Pancreas (tissue), 10 donors: ENCODE results near the gene PRRT1. TPM values are rescaled to one million over a fixed set of nuclear protein-coding genes. Genes with fewer than 3 reads are reported as not detected.
"Not testable (repeated sequence)": the region's sequence is repeated elsewhere in the genome, so short reads cannot be mapped to it uniquely, and the experiment has no call there.

Experiments used
- ATAC-seq, 4 donors: fragments of 200-7000 bp; cut with Tn5 transposase; one replicate each; pipeline versions ENCODE4 v1.8.0 to v1.9.1; 2020; ENCODE audit warnings: mild to moderate bottlenecking in 4 of 4, moderate library complexity in 4 of 4
- DNase-seq, 6 donors: peaks; one replicate each; pipeline ENCODE4 v3.0.0-alpha.2; 2020
- FAIRE-seq: peaks from 2 replicates; lab custom pipeline; 2012; peaks lifted over from hg19 to GRCh38; lab: Jason Lieb, UNC
- H3K27ac ChIP-seq, 4 donors: fragments of 200-600 bp; sonication (generic); 1 replicate in 3 of 4; 2 replicates in 1 of 4; pipeline versions ENCODE4 v1.5.0 to v1.8.0; 2020
- H3K27me3 ChIP-seq, 4 donors: fragments of 200-600 bp; one replicate each; pipeline ENCODE4 v1.8.0; 2021
- H3K36me3 ChIP-seq, 3 donors: fragments of 200-600 bp; sonication (generic) in 1 of 3; one replicate each; pipeline versions ENCODE4 v1.5.0 to v1.8.0; 2020 to 2021
- H3K4me1 ChIP-seq, 3 donors: fragments of 200-600 bp; one replicate each; pipeline ENCODE4 v1.8.0; 2021
- H3K4me3 ChIP-seq, 4 donors: fragments of 200-600 bp; sonication (generic) in 2 of 4; one replicate each; pipeline versions ENCODE4 v1.5.0 to v1.8.0; 2020 to 2021
- H3K9me3 ChIP-seq, 4 donors: fragments of 200-600 bp; one replicate each; pipeline ENCODE4 v1.8.0; 2021
- WGBS, 2 donors: extraction: QIAGEN DNeasy Blood & Tissue Kit; methylation state at CpG; one replicate each; pipeline ENCODE4 v1.1.7; 2013; 5-methylcytosine and 5-hydroxymethylcytosine counted together
- intact Hi-C, 3 donors: fragments of 100-400 bp; cut with DNase I; formaldehyde crosslinking; loops; one replicate each; pipeline versions ENCODE4 v1.11.1 to v1.14.2; 2022
- polyA plus RNA-seq, 2 donors: library from polyadenylated mRNA; stranded (reverse); fragments of 200-250 nt; gene quantifications; one replicate each; pipeline ENCODE4 v1.2.3, GENCODE V29; 2013
- total RNA-seq, 6 donors: library from RNA; stranded (reverse); fragmentation: NEBNext Ultra II Directional in 4 of 6; extraction: Animal tissue kit (Norgen Biotek cat#: 25700) in 4 of 6; gene quantifications; one replicate each; pipeline versions ENCODE4 v1.2.1 to v1.2.4, GENCODE V29; 2021 to 2023
- TF ChIP-seq, protein P1 (sequence below), 4 donors: fragments of 200-600 bp; sonication (generic) in 3 of 4; IDR thresholded peaks; one replicate each; pipeline versions ENCODE4 v1.5.0 to v1.8.0; 2021; ENCODE audit warnings: antibody characterized with exemption in 4 of 4
- donor health status: healthy with polysubstance abuse.
- donor health status: DM: no; HTN: no; CAD: no; lungs with moderate emphysema.
- donor health status: DM: no; HTN: no; CAD: no.
- donor health status: control.
- donor health status: control.
- donor health status: Bipolar disorder and iron deficiency.
- donor health status: DM: yes; HTN: yes; CAD: no.
- donor health status: DM: no; HTN: no; CAD: no.
- donor health status: DM: no; HTN: no; CAD: no.
- donor health status: DM: yes; HTN: yes; CAD: no.

PRRT1 gene
- total and polyA plus RNA-seq, 8 donors: 0.08 to 5.8 (median 0.47) TPM

DNA sequence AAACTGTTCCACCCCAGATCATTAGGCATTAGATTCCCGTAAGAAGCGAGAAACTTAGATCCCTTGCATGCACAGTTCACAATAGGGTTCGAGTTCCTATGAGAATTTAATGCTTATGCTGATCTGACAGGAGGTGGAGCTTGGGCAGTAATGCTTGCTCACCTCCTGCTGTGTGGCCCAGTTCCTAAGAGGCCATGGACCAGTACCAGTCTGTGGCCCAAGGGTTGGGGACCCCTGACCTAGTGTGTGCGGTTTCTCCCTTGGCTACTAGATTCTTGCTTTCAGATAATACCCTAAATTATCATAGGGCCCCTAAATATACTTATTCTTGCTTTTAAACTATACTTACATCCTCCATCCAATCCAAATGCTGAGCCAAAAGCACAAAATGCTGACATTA, 42.6 kb upstream of the PRRT1 start:
- H3K27me3 ChIP-seq: no peaks in the 10 kb centered on the region
- no peak for DNase-seq
- peaks cover 0 to 18% (median 6%) of the 10 kb centered on the region in 3 donors for H3K4me1 ChIP-seq
- no peak for FAIRE-seq
- H3K36me3 ChIP-seq: no peaks in the 10 kb centered on the region
- no peak overlapping the region for H3K4me3 ChIP-seq
- peak overlapping the region in 1 of 4 donors; percentile 85 for H3K27ac ChIP-seq
- ATAC-seq: no peak
- 85 to 91% methylated on average over 4 of the region's 4 CpGs for WGBS, 2 donors
- intact Hi-C loops: no loop called here
- TF ChIP-seq, protein P1, sequence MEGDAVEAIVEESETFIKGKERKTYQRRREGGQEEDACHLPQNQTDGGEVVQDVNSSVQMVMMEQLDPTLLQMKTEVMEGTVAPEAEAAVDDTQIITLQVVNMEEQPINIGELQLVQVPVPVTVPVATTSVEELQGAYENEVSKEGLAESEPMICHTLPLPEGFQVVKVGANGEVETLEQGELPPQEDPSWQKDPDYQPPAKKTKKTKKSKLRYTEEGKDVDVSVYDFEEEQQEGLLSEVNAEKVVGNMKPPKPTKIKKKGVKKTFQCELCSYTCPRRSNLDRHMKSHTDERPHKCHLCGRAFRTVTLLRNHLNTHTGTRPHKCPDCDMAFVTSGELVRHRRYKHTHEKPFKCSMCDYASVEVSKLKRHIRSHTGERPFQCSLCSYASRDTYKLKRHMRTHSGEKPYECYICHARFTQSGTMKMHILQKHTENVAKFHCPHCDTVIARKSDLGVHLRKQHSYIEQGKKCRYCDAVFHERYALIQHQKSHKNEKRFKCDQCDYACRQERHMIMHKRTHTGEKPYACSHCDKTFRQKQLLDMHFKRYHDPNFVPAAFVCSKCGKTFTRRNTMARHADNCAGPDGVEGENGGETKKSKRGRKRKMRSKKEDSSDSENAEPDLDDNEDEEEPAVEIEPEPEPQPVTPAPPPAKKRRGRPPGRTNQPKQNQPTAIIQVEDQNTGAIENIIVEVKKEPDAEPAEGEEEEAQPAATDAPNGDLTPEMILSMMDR (IDR thresholded peaks at IDR 0.05): no peak
- no peaks in the 10 kb centered on the region for H3K9me3 ChIP-seq

DNA sequence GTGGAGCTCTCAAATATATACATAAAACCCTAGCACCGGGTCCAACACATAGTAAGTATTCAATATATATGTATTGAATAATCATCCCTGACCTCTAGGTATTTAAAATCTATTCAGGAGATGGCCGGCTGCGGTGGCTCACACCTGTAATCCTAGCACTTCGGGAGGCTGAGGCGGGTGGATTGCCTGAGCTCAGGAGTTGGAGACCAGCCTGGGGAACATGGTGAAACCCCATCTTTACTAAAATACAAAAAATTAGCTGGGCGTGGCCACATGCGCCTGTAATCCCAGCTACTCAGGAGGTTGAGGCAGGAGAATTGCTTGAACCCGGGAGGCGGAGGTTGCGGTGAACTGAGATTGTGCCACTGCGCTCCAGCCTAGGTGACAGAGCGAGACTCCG, 41.4 kb upstream of the PRRT1 start:
- FAIRE-seq, ATAC-seq, H3K27me3 ChIP-seq, H3K36me3 ChIP-seq, intact Hi-C loops, H3K9me3 ChIP-seq: not testable (repeated sequence)
- H3K27ac ChIP-seq: peak overlapping the region in 2 of 4 donors; percentile 44 to 92
- H3K4me3 ChIP-seq: peak overlapping the region in 1 of 4 donors; percentile 71
- WGBS, 2 donors: 76 to 88% methylated on average over 13 of the region's 13 CpGs
- peak in 1 of 6 donors; percentile 11 for DNase-seq
- peaks cover 0 to 18% (median 6%) of the 10 kb centered on the region in 3 donors for H3K4me1 ChIP-seq

DNA sequence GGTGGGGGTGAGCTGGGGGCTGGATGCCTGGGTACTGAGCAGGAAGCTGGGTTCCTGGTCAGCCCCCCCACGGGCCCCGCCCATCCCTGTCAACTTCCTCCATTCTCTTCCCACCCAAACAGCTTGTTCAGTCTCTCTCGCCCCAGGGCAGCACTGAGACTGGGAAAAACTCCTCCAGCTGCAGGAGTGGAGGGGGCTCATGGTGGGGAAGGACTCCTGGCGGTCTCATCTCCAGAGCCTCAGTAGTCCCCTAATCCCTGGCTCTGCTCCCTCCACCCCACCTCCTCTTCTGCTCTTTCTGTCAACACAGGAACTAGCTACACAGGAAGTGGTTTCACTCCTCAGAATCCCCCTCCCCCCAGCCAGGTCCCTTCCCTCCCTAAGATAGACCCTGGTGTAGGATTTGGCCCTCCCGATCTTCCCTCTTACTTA, 40.9 kb upstream of the PRRT1 start, which contains the start of gene GPSM3:
Gene GPSM3 (minus strand): TSS at position 36 of the 432 bp plus-strand sequence. CDS start 130 bp downstream, outside the sequence.
- ATAC-seq (no peak), DNase-seq (peak in 1 of 6 donors; percentile 54), FAIRE-seq (no peak)
- Histone ChIP-seq H3K36me3 (no peaks in the 10 kb centered on the region), H3K9me3 (no peaks in the 10 kb centered on the region), H3K4me1 (peaks cover 0 to 18% (median 6%) of the 10 kb centered on the region in 3 donors), H3K27me3 (no peaks in the 10 kb centered on the region), H3K4me3 (peak within 1 kb of the TSS in 1 of 4 donors; percentile 71), H3K27ac (peak within 1 kb of the TSS in 2 of 4 donors; percentile 71 to 92)
- TF ChIP-seq, protein P1 (IDR thresholded peaks at IDR 0.05): no peak
- intact Hi-C loops: no loop called here
- 49 to 56% methylated on average over 4 to 5 of the region's 5 CpGs for WGBS, 2 donors

DNA sequence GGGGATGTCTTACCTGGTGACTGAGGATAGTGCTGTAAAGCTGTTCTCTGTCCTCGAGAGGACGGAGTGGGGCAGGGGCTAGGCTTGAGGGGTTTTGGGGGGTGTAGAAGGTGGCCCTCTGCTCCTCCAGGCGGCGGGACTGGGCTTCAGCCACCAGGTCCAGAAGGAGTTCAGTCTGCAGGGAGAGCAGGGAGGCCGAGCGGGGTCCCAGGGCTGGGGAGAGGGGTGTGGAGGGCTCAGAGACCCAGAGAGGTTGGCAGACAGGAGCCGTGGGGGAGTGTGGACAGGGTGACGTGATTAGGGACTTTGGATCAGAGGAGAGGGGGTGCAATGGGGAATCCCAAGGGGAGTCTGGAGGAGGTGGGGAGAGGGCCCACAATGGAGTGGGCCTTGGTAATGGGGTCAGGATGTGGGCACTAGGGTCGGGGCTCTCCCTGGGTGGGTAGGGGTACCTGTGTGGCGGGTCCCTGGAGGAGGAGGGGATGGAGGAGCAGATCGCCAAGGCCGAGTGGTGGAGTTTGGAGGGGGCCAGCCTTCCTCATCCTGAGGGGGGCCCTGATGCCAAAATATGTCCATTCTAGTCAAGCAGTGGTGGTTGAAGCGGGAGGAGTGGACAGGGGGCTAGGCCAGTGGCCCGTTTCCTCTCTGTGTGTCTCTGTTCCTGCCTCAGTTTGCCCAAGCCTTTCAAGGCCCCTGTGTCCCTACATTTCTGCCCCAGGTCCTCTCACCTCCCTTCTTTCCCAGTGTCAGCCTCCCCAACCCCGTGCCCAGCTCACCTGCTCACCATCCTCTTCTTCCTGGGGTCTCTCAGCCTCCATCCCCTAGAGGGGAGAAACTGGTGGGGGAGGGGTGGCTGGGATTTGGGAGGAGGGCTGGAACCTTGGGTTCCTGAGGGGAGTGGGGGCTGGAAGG, 40.2 kb upstream of the PRRT1 start:
- peaks cover 0 to 14% (median 6%) of the 10 kb centered on the region in 3 donors for H3K4me1 ChIP-seq
- no peak for FAIRE-seq
- peak in 3 of 6 donors; percentile 38 to 69 (median 46) for DNase-seq
- no peaks in the 10 kb centered on the region for H3K36me3 ChIP-seq
- 69 to 76% methylated on average over 13 to 15 of the region's 15 CpGs for WGBS, 2 donors
- peak overlapping the region in 2 of 4 donors; percentile 71 to 92 for H3K27ac ChIP-seq
- ATAC-seq: no peak
- TF ChIP-seq, protein P1 (IDR thresholded peaks at IDR 0.05): no peak
- H3K27me3 ChIP-seq: no peaks in the 10 kb centered on the region
- intact Hi-C loops: no loop called here
- peak overlapping the region in 1 of 4 donors; percentile 71 for H3K4me3 ChIP-seq
- no peaks in the 10 kb centered on the region for H3K9me3 ChIP-seq

DNA sequence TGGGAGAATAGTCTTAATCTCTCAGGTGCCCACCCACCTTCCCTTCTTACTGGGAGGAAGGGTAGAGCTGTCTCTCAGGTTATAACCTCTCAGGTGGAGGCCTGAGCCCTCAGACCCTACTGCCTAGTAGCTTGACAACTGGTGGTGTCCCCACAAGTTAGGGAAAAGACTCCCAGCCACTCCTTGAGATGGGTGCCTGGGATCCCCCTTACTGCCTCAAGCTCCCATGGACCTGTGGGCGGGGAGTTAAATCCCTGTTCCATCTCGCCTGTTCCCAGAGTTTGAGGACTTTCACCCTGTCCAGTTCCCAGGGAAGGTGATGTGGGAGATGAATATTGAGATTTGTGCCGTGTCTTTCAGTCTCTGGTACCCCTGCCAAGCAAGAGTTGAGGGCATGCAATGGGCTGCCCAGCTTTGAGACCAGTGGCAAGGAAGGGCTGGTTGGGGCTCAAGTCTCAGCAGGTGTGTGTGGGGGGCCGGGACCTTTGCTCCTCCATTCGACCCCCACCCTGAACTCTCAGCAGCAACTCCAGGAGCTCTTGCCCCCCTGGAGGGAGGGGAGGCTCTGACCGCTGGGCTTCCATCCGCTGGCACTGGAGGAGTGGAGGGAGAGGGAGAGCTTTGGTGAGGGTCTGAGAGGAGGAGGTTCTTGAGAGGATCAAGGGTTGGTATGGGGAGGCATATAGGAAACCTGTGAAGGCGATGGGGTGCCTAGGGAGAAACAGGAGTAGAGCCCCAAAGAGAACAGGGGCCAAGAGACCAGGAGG, 39.4 kb upstream of the PRRT1 start:
- ATAC-seq: no peak
- Histone ChIP-seq H3K4me1 (peaks cover 0 to 11% (median 6%) of the 10 kb centered on the region in 3 donors), H3K27ac (peak overlapping the region; percentile 70 to 92 (median 73)), H3K27me3 (no peaks in the 10 kb centered on the region), H3K4me3 (peak overlapping the region in 2 of 4 donors; percentile 56 to 71), H3K36me3 (no peaks in the 10 kb centered on the region), H3K9me3 (no peaks in the 10 kb centered on the region)
- intact Hi-C loops: no loop called here
- peak in 1 of 6 donors; percentile 43 for DNase-seq
- WGBS, 2 donors: 76 to 82% methylated on average over 8 of the region's 8 CpGs
- no peak for FAIRE-seq
- TF ChIP-seq, protein P1 (IDR thresholded peaks at IDR 0.05): no peak
